H1 (cell line): ENCODE results near the gene ANKRD6.

Source experiments
- SP2 ChIP-seq: IDR thresholded peaks from 2 replicates; pipeline ENCODE4 v1.6.1; 2012; ENCODE audit warnings: mild to moderate bottlenecking, low read length, inconsistent platforms
- ZNF274 ChIP-seq: IDR thresholded peaks from 2 replicates; pipeline ENCODE4 v1.7.0; 2012; ENCODE audit warnings: low read length, borderline replicate concordance; ENCODE audit errors: extremely low read depth
- TF ChIP-seq, protein P1 (sequence below), 3 experiments: IDR thresholded peaks; 1 replicate in 2 of 3; 2 replicates in 1 of 3; pipeline versions ENCODE4 v1.5.1 to v1.6.1; 2011; ENCODE audit warnings: low read length in 3 of 3, mild to moderate bottlenecking in 3 of 3, inconsistent platforms in 2 of 3, low read depth in 1 of 3, moderate library complexity in 1 of 3; ENCODE audit not compliant: insufficient read depth in 1 of 3; ENCODE audit errors: control extremely low read depth in 1 of 3
- TF ChIP-seq, protein P2 (sequence below): IDR thresholded peaks from 2 replicates; pipeline ENCODE4 v1.6.1; 2011; ENCODE audit warnings: low read depth, mild to moderate bottlenecking, low read length; ENCODE audit not compliant: insufficient read depth
- TF ChIP-seq, protein P3 (sequence below): IDR thresholded peaks from 2 replicates; pipeline ENCODE4 v1.6.1; 2012; ENCODE audit warnings: inconsistent platforms

DNA sequence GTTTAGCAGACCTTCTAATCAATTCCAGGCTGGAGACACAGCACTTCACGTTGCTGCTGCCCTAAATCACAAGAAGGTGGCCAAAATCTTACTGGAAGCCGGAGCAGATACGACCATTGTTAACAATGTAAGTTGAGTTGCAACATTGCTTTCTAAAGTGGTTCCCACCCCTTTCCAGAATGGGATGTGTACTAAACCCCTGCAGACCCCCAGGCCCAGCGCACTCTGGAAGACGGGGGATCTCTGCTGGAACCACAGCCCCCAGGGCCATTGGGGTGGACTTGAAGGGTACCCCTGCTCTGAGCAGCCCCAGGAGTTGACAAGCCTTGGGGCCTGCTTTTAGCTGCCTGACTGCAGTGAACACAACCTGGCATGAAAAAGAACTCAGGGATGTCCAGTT, 183.6 kb downstream of the ANKRD6 start:
- no peak for TF ChIP-seq SP2
- TF ChIP-seq, protein P1, sequence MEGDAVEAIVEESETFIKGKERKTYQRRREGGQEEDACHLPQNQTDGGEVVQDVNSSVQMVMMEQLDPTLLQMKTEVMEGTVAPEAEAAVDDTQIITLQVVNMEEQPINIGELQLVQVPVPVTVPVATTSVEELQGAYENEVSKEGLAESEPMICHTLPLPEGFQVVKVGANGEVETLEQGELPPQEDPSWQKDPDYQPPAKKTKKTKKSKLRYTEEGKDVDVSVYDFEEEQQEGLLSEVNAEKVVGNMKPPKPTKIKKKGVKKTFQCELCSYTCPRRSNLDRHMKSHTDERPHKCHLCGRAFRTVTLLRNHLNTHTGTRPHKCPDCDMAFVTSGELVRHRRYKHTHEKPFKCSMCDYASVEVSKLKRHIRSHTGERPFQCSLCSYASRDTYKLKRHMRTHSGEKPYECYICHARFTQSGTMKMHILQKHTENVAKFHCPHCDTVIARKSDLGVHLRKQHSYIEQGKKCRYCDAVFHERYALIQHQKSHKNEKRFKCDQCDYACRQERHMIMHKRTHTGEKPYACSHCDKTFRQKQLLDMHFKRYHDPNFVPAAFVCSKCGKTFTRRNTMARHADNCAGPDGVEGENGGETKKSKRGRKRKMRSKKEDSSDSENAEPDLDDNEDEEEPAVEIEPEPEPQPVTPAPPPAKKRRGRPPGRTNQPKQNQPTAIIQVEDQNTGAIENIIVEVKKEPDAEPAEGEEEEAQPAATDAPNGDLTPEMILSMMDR (IDR thresholded peaks at IDR 0.05; ENCODE audit: control extremely low read depth in 1 of 3, insufficient read depth in 1 of 3, low read depth in 1 of 3, low read length in 3 of 3) = no peak
- TF ChIP-seq, protein P2, sequence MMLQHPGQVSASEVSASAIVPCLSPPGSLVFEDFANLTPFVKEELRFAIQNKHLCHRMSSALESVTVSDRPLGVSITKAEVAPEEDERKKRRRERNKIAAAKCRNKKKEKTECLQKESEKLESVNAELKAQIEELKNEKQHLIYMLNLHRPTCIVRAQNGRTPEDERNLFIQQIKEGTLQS = no peak
- TF ChIP-seq, protein P3, sequence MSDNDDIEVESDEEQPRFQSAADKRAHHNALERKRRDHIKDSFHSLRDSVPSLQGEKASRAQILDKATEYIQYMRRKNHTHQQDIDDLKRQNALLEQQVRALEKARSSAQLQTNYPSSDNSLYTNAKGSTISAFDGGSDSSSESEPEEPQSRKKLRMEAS = no peak
- TF ChIP-seq ZNF274 = no peak
